ENCODE measurements around the gene CABP2. TPM values are rescaled to one million over a fixed set of nuclear protein-coding genes. Genes with fewer than 3 reads are reported as not detected.

The CABP2 gene
- total RNA-seq, 2 donors from 2014 or later: not detected

GRCh38 chr11:67503119-67504004 is 19.9 kb downstream of the CABP2 start:
- Mint-ChIP-seq H3K27ac (peak overlapping the region; percentile 20), H3K36me3 (ENCODE audit: insufficient read depth in 2 of 2) (peaks cover 12 to 13% of the 10 kb centered on the region in 2 donors), H3K27me3 (ENCODE audit: low read depth) (no peaks in the 10 kb centered on the region), H3K9me3 (peaks cover 0 to 2% of the 10 kb centered on the region in 2 donors), H3K4me1 (ENCODE audit: low read depth) (peaks cover 41% of the 10 kb centered on the region), H3K4me3 (peak overlapping the region; percentile 57 to 80)
- DNase-seq (no peak), ATAC-seq (replicated peaks in 1 of 2) (no peak)

DNA sequence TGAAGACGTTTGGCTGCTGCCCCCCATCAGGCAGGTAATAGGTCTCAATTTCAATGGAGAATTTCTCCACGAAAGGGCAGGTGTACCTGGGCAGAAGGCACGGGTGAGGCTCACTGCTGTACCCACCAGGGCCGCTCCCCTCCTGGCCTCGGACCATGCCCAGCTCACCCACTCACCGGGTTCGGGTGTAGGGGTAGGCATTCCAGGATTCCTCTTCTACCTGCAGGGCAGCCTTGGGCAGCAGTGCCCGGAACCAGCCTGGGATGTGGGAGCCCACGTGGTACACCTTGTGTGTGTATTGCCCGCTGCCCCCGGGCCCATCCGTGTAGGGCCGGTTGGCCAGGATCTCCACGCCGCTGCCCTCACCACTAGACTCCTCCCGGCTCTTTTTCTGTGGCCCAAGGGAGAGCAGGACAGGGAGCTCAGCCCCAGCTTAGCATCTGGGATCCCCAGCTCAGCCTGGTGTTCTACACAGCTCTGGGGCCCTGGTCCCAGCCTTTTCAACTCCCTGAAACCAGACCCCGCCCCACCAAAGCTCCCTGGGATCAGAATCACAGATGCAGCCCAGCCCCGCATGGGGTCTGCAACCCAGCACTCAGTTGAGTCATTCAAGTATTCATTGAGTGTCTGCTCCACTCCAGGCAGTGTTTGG is 20.8 kb downstream of the CABP2 start:
- Mint-ChIP-seq H3K27ac (peak overlapping the region; percentile 20), H3K4me1 (ENCODE audit: low read depth) (peaks cover 39% of the 10 kb centered on the region), H3K27me3 (ENCODE audit: low read depth) (no peaks in the 10 kb centered on the region), H3K36me3 (ENCODE audit: insufficient read depth in 2 of 2) (peaks cover 13 to 14% of the 10 kb centered on the region in 2 donors), H3K4me3 (peak overlapping the region; percentile 57 to 80), H3K9me3 (peaks cover 0 to 2% of the 10 kb centered on the region in 2 donors)
- ATAC-seq (replicated peaks in 1 of 2) (no peak), DNase-seq (no peak)

GRCh38 chr11:67501854-67502253 is 21.4 kb downstream of the CABP2 start:
- Mint-ChIP-seq H3K36me3 (ENCODE audit: insufficient read depth in 2 of 2) (peaks cover 13 to 14% of the 10 kb centered on the region in 2 donors), H3K4me3 (no peak overlapping the region), H3K27ac (no peak overlapping the region), H3K27me3 (ENCODE audit: low read depth) (no peaks in the 10 kb centered on the region), H3K9me3 (peaks cover 0 to 2% of the 10 kb centered on the region in 2 donors), H3K4me1 (ENCODE audit: low read depth) (peaks cover 33% of the 10 kb centered on the region)
- DNase-seq (no peak), ATAC-seq (replicated peaks in 1 of 2) (no peak)

DNA sequence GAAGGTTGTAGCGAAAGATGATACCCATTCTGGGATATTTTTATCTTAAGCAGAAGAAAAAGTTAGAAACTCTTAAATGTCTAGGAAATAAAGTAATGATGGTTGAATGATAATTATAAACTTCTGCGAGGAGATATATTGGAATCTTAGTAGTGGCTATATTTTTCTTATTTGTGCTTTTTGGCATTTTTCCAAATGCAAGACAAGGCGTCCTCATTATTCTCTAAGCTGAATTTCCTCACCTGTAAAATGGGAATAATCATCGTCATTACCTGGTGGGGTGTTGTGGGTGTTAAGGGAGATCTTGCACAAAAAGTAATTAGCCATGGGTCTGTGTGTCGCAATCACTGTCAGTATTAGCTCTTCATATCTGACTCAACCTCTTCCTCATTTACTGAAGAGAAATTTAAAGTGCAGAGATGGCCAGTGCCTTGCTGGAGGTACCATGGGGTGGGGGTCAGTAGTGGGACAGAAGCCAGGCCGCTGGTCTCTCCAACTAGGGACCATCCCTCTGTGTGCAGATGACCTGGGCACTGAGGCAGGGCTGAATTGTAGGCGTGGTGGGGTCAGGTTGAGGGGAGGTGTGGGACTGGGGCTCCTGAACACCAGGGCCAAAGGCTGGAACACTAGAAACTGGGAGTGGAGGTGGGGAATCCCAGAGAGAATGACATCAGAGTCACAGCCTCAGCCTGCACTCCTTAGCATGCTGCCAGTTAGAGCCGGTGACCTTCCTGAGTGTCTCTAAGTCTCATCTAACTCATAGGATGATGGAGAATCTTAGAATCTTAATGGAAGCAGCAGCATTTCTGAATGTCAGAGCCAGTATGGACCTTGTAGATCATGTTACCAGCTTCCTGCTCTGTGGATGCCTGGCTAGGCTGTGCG is 22.2 kb downstream of the CABP2 start:
- DNase-seq (no peak), ATAC-seq (replicated peaks in 1 of 2) (no peak)
- H3K36me3 Mint-ChIP-seq (ENCODE audit: insufficient read depth in 2 of 2): peaks cover 14% of the 10 kb centered on the region in 2 donors
- H3K4me3 Mint-ChIP-seq: no peak overlapping the region
- peaks cover 0 to 2% of the 10 kb centered on the region in 2 donors for H3K9me3 Mint-ChIP-seq
- H3K27me3 Mint-ChIP-seq (ENCODE audit: low read depth): no peaks in the 10 kb centered on the region
- peak overlapping the region; percentile 77 for H3K27ac Mint-ChIP-seq
- H3K4me1 Mint-ChIP-seq (ENCODE audit: low read depth): peaks cover 25% of the 10 kb centered on the region

DNA sequence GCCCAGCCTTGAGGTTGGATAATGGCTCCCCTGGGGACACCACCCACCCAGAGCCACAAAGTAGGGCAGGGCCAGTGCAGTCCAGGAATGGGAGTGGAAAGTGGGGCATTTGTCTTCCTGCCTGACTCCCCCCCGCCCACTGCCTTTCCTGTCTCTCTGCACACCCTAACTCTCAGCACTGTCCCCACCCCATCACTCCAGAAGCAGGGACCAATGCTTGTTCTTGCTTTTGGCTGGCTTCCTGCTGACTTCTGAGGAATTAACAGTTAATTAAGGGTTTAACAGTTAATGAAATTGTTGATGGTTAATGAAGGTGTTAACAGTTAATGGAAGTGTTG is 22.8 kb downstream of the CABP2 start:
- peaks cover 19% of the 10 kb centered on the region for H3K4me1 Mint-ChIP-seq (ENCODE audit: low read depth)
- peak overlapping the region; percentile 77 for H3K27ac Mint-ChIP-seq
- DNase-seq: no peak
- H3K9me3 Mint-ChIP-seq: peaks cover 0 to 2% of the 10 kb centered on the region in 2 donors
- no peak overlapping the region for H3K4me3 Mint-ChIP-seq
- ATAC-seq (replicated peaks in 1 of 2): no peak
- H3K27me3 Mint-ChIP-seq (ENCODE audit: low read depth): no peaks in the 10 kb centered on the region
- peaks cover 14 to 16% of the 10 kb centered on the region in 2 donors for H3K36me3 Mint-ChIP-seq (ENCODE audit: insufficient read depth in 2 of 2)

DNA sequence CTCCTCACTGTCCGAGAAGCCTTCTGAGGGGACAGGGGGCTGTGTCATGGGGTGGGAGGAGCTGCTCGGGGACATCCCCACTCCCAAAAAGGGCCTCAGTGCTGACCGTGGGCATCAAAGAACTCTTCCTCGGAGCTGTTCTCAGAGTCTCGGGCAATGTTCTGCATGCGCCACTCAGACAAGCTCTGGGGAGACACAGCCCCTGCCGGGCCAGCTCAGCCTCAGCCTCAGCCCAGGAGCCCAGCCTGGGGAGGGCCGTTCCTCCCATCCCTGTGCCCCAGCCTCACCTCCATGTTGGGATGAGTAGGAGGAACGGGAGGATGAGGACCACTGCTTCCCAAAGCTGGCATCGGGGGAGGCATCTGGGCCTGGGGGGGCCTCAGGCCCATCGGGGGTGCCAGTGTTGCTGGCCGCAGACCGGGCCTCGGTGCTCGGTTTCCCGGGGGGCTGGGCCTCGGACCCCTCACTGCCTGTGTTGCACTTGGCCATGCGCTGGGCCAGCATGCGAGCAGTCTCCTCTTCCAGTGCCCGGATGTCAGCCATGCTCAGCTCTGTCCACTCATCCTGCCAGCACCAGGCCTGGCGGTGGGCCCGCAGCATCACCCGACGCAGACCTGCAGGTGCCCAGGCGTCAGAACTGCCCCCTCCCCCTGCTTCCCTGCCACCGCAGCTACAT is 23.3 kb downstream of the CABP2 start:
- ATAC-seq (replicated peaks in 1 of 2) (no peak), DNase-seq (no peak)
- H3K27me3 Mint-ChIP-seq (ENCODE audit: low read depth): no peaks in the 10 kb centered on the region
- peaks cover 0 to 2% of the 10 kb centered on the region in 2 donors for H3K9me3 Mint-ChIP-seq
- no peak overlapping the region for H3K27ac Mint-ChIP-seq
- no peak overlapping the region for H3K4me3 Mint-ChIP-seq
- H3K4me1 Mint-ChIP-seq (ENCODE audit: low read depth): peaks cover 19% of the 10 kb centered on the region
- peaks cover 14 to 16% of the 10 kb centered on the region in 2 donors for H3K36me3 Mint-ChIP-seq (ENCODE audit: insufficient read depth in 2 of 2)

GRCh38 chr11:67498544-67498972 is 24.7 kb downstream of the CABP2 start:
- Mint-ChIP-seq H3K4me3 (no peak overlapping the region), H3K36me3 (ENCODE audit: insufficient read depth in 2 of 2) (peaks cover 12 to 17% of the 10 kb centered on the region in 2 donors), H3K9me3 (peaks cover 0 to 2% of the 10 kb centered on the region in 2 donors), H3K27ac (no peak overlapping the region), H3K27me3 (ENCODE audit: low read depth) (no peaks in the 10 kb centered on the region), H3K4me1 (ENCODE audit: low read depth) (peaks cover 19% of the 10 kb centered on the region)
- ATAC-seq (replicated peaks in 1 of 2) (no peak), DNase-seq (no peak)

DNA sequence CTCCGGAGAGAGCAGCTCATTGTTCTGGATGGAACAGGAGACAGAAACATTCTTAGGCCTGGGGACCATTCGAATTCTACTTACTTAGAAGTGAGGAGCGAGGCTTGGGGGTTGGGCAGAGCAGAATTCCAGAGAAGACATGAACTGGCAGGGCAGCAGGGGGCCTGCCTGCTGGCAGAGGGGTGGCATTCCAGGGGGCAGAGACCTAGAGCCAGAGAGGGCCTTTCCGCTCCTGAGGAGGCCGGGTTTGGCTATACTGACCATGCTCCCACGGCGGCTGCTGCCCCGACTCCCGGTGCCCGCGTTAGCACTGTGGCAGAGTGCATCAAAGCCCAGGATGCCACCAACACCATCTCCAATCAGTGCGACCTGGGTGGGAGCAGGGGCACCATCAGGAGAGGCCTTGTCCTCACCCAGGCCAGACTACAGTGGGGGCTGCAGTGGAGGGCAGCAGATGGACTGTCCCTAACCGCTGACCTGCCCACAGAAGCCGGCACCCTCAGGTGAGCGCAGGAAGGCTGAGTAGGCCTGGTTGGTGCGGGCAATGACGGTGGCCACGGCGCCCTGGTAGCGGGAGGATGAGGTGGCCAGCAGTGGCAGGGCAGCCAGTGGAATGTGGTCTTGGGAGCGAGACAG is 25.5 kb downstream of the CABP2 start:
- DNase-seq (no peak), ATAC-seq (replicated peaks in 1 of 2) (peak in 1 of 2 donors; percentile 10)
- Mint-ChIP-seq H3K4me1 (ENCODE audit: low read depth) (peaks cover 13% of the 10 kb centered on the region), H3K9me3 (peaks cover 0 to 2% of the 10 kb centered on the region in 2 donors), H3K4me3 (no peak overlapping the region), H3K36me3 (ENCODE audit: insufficient read depth in 2 of 2) (peaks cover 8 to 15% of the 10 kb centered on the region in 2 donors), H3K27ac (peak overlapping the region; percentile 24), H3K27me3 (ENCODE audit: low read depth) (no peaks in the 10 kb centered on the region)

DNA sequence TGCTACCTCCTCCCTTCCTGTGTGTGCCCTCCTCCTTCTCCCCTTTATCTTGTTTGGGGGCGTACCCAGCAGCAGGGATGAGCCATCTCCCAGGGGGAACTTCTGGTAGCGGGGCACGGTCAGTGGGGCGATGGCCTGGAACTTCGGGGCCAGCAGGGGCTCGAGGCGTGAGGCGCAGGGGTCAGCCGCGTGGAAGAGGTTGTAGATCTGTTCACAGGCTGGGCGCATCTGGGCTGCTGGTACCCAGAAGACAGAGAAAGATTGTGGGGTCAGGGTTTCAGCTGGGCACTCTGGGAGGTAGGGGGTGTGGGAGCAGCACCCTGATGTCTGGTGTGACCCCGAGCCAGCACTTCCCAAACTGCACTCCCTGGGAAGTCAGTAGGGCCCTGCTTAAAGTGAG is 27.1 kb downstream of the CABP2 start:
- ATAC-seq (replicated peaks in 1 of 2) (no peak), DNase-seq (no peak)
- Mint-ChIP-seq H3K4me3 (no peak overlapping the region), H3K27me3 (ENCODE audit: low read depth) (no peaks in the 10 kb centered on the region), H3K4me1 (ENCODE audit: low read depth) (peaks cover 7% of the 10 kb centered on the region), H3K36me3 (ENCODE audit: insufficient read depth in 2 of 2) (peaks cover 8 to 11% of the 10 kb centered on the region in 2 donors), H3K27ac (peak overlapping the region; percentile 14), H3K9me3 (peaks cover 0 to 2% of the 10 kb centered on the region in 2 donors)

- Mint-ChIP-seq H3K4me3 (no peak overlapping the region), H3K27me3 (ENCODE audit: low read depth) (no peaks in the 10 kb centered on the region), H3K27ac (no peak overlapping the region), H3K36me3 (ENCODE audit: insufficient read depth in 2 of 2) (peaks cover 5 to 6% of the 10 kb centered on the region in 2 donors), H3K9me3 (peaks cover 0 to 2% of the 10 kb centered on the region in 2 donors), H3K4me1 (ENCODE audit: low read depth) (peaks cover under 1% of the 10 kb centered on the region)
- ATAC-seq (replicated peaks in 1 of 2) (no peak), DNase-seq (no peak)
Observed at GRCh38 chr11:67495234-67496005, 27.8 kb downstream of the CABP2 start.

DNA sequence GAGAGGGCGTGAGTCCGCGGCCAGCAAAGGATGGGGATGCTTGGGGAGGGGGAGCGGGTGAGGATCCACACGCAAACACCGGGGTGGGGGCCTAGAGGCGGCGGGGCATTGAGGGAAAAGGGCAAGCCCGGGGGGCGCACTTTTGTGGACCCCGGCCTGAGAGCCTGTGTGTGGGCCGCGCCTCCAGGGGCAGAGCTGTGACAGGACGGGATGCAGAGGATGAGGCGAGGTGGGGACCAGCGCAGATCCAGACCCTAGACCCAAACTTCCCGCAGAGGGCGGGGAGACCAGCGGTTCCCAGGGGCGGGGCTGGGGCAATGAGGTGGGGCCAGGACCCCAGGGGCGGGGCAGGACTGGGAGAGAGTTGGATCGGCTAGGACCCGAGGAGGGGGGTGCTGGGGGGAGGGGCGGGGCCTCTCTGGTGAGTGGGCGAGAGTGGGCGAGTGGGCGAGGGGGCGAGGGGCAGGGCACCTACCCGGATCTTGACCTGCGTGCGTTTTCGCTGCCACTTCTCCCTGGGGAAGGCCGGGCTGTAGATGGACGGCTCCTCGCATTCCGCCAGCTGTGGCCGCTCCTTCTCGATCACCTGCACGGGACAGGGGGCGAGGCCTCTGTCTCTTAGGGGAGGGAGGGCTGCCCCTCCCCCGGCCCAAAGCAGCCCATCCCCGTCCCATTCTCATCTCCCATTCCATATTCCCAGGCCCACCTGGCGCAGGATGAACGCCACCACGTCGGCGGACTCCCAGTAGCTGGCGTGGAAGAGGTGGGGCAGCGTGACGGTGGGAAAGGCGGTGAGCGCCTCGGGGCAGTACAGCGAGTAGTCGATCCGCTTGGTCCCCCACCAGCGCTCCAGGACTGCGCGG is 28.6 kb downstream of the CABP2 start:
- Mint-ChIP-seq H3K4me1 (ENCODE audit: low read depth) (peaks cover 3% of the 10 kb centered on the region), H3K4me3 (no peak overlapping the region), H3K9me3 (peaks cover 0 to 2% of the 10 kb centered on the region in 2 donors), H3K36me3 (ENCODE audit: insufficient read depth in 2 of 2) (peaks cover 7 to 9% of the 10 kb centered on the region in 2 donors), H3K27me3 (ENCODE audit: low read depth) (no peaks in the 10 kb centered on the region), H3K27ac (no peak overlapping the region)
- DNase-seq: no peak
- ATAC-seq (replicated peaks in 1 of 2): no peak
